HepG2 (cell line): ENCODE results near the gene MYO19. TPM values are rescaled to one million over a fixed set of nuclear protein-coding genes. Genes with fewer than 3 reads are reported as not detected.
A peak's percentile ranks its signal among the peaks of the same experiment; 100 is the strongest.

ENCODE experiments used
- BORCS8-MEF2B ChIP-seq: sonication (generic); formaldehyde crosslinking; IDR thresholded peaks from 2 replicates; pipeline ENCODE4 v1.8.0; 2022; ENCODE audit warnings: mild to moderate bottlenecking, missing genetic modification reagents
- CCDC6 ChIP-seq: sonication (generic); formaldehyde crosslinking; IDR thresholded peaks from 2 replicates; pipeline ENCODE4 v1.8.1; 2022; ENCODE audit warnings: mild to moderate bottlenecking, missing genetic modification reagents, moderate library complexity
- KIAA2018 ChIP-seq: sonication (generic); formaldehyde crosslinking; IDR thresholded peaks from 2 replicates; pipeline ENCODE4 v1.5.0; 2020; ENCODE audit warnings: mild to moderate bottlenecking, missing genetic modification reagents, borderline replicate concordance
- NFIC ChIP-seq: IDR thresholded peaks from 2 replicates; pipeline ENCODE4 v1.6.1; 2012; ENCODE audit warnings: mild to moderate bottlenecking, low read length, inconsistent platforms
- PPARG ChIP-seq: conservative IDR thresholded peaks from 2 replicates; pipeline ENCODE4 v1.6.1; 2016; ENCODE audit warnings: missing biosample characterization, missing genetic modification reagents
- RAD51 ChIP-seq: fragments of 450-650 bp; IDR thresholded peaks from 2 replicates; pipeline ENCODE4 v1.6.1; 2016; ENCODE audit warnings: borderline replicate concordance
- TBP ChIP-seq: sonication (generic); formaldehyde crosslinking; IDR thresholded peaks from 2 replicates; pipeline ENCODE4 v1.5.0; 2020; ENCODE audit warnings: missing genetic modification reagents
- ZNF609 ChIP-seq: sonication (generic); formaldehyde crosslinking; IDR thresholded peaks from 2 replicates; pipeline ENCODE4 v1.4.0; 2020; ENCODE audit warnings: mild to moderate bottlenecking, missing genetic modification reagents, borderline replicate concordance
- ZNF7 ChIP-seq: IDR thresholded peaks from 2 replicates; pipeline ENCODE4 v1.6.1; 2016; ENCODE audit warnings: missing biosample characterization, missing genetic modification reagents
- polyA plus RNA-seq, 8 experiments: library from polyadenylated mRNA; depleted of rRNA in 3 of 8; stranded (reverse) in 7 of 8; unstranded in 1 of 8; fragments of >200 nt; fragmentation: Illumina TruSeq in 4 of 8; extraction: Trizol in 4 of 8; gene quantifications; 2 replicates each; pipeline versions ENCODE4 v1.2.1 to v1.2.3, GENCODE V29; 2011 to 2016; ENCODE audit warnings: low read depth in 4 of 8, missing spikeins in 1 of 8, mixed read lengths in 1 of 8; ENCODE audit not compliant: insufficient read depth in 1 of 8
- total RNA-seq, 5 experiments: library from RNA; depleted of rRNA; stranded (reverse); fragments of >200 nt; fragmentation: Illumina TruSeq; extraction: Trizol; gene quantifications; 2 replicates each; pipeline ENCODE4 v1.2.3, GENCODE V29; 2016; ENCODE audit warnings: low read depth in 1 of 5
- TF ChIP-seq, protein P1 (sequence below): sonication (generic); formaldehyde crosslinking; IDR thresholded peaks from 2 replicates; pipeline ENCODE4 v1.5.0; 2020; ENCODE audit warnings: mild to moderate bottlenecking, missing genetic modification reagents, borderline replicate concordance
- TF ChIP-seq, protein P2 (sequence below): sonication (generic); formaldehyde crosslinking; conservative IDR thresholded peaks from 2 replicates; pipeline ENCODE4 v1.5.0; 2020; ENCODE audit warnings: missing genetic modification reagents

The MYO19 gene
- total and polyA plus RNA-seq, 2 of the 13 experiments (the other 11 are each of a cell fraction or from before 2014, with no cell fraction given), result 75.7 to 82.3 TPM

DNA sequence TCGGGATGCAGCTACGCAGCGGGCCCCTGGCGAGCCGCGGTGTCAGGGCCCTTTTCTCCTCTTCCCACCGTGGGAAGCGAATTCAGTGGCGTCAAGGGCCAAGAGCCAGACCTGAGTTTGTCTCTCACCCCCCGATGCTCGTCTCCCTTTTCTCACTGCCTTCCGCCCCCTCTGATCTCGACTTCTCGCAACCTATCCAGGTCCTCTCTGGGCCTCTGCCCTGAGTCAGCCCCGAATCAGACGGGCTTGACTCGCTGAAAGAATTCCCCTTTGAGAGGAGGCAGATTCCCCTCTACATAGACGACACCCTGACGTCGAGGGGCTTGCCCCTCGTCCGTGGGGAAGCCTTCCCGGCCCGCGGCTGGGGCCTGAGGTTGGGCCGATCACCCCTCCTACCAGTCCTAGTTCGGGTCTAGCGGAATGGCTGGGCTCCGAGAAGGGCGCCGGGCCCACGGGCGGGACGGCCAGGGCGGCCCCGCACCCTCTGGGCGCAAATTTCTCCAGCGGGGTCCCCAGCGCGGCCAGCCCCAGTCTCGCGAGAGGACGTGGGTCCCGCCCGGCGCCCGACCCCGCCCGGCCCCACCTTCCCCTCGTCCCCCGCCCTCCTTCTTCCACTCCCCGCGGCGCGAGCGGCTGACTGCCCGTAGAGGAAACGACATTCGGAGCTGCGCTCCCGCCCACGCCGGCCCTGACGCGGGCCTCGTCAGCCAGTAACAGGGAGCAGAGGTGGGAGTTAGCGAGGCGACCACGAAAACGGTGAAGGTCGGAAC, 9.8 kb upstream of the MYO19 start, which contains the start of gene GGNBP2 (continued):
- TF ChIP-seq KIAA2018 (CRISPR knock-in tag), result no peak
- no peak for TF ChIP-seq RAD51
- TF ChIP-seq, protein P1, sequence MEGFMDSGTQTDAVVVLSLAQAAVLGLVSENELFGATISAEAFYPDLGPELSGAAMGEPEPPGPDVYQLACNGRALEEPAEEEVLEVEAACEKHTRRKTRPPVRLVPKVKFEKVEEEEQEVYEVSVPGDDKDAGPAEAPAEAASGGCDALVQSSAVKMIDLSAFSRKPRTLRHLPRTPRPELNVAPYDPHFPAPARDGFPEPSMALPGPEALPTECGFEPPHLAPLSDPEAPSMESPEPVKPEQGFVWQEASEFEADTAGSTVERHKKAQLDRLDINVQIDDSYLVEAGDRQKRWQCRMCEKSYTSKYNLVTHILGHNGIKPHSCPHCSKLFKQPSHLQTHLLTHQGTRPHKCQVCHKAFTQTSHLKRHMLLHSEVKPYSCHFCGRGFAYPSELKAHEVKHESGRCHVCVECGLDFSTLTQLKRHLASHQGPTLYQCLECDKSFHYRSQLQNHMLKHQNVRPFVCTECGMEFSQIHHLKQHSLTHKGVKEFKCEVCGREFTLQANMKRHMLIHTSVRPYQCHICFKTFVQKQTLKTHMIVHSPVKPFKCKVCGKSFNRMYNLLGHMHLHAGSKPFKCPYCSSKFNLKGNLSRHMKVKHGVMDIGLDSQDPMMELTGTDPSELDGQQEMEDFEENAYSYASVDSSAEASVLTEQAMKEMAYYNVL (CRISPR knock-in tag), result peak; percentile 67; the same call in 1 of the 2 replicates
- no peak for TF ChIP-seq ZNF7 (CRISPR knock-in tag)
- no peak for TF ChIP-seq TBP (CRISPR knock-in tag)
- no peak; the same call in 1 of the 2 replicates for TF ChIP-seq ZNF609 (CRISPR knock-in tag)
- TF ChIP-seq, protein P2, sequence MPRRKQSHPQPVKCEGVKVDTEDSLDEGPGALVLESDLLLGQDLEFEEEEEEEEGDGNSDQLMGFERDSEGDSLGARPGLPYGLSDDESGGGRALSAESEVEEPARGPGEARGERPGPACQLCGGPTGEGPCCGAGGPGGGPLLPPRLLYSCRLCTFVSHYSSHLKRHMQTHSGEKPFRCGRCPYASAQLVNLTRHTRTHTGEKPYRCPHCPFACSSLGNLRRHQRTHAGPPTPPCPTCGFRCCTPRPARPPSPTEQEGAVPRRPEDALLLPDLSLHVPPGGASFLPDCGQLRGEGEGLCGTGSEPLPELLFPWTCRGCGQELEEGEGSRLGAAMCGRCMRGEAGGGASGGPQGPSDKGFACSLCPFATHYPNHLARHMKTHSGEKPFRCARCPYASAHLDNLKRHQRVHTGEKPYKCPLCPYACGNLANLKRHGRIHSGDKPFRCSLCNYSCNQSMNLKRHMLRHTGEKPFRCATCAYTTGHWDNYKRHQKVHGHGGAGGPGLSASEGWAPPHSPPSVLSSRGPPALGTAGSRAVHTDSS, result no peak
- TF ChIP-seq CCDC6 (CRISPR knock-in tag), result no peak
- no peak; the same call in 1 of the 2 replicates for TF ChIP-seq BORCS8-MEF2B
- 0 out of 2 replicates have a peak, but pooled peaks have one; percentile 10 for TF ChIP-seq PPARG
- no peak for TF ChIP-seq NFIC
